CD4-positive, CD25-positive, alpha-beta regulatory T cell (primary cell): ENCODE measurements around the gene TMEM52. TPM values are rescaled to one million over a fixed set of nuclear protein-coding genes. Genes with fewer than 3 reads are reported as not detected.
"Not testable (repeated sequence)": the region's sequence is repeated elsewhere in the genome, so short reads cannot be mapped to it uniquely, and the experiment has no call there.

Experiments
- ATAC-seq, 2 donors: fragments of 150-1000 bp; cut with Tn5 transposase; one replicate each; pipeline ENCODE4 v1.10.0; 2021; ENCODE audit warnings: low read depth in 2 of 2, moderate number of reproducible peaks in 2 of 2, moderate library complexity in 1 of 2
- DNase-seq, 3 donors: peaks; one replicate each; pipeline versions ENCODE4 v3.0.0 to v3.0.0-alpha.2; 2012 to 2022; ENCODE audit warnings: mixed read lengths in 1 of 3
- H3K27ac ChIP-seq: one replicate; pipeline ENCODE4 v1.7.0; 2013; ENCODE audit warnings: mild to moderate bottlenecking, low read length; ENCODE audit not compliant: insufficient read depth, poor library complexity, severe bottlenecking
- H3K27me3 ChIP-seq: one replicate; pipeline ENCODE4 v1.7.0; 2013; ENCODE audit warnings: low read length; ENCODE audit not compliant: control insufficient read depth, insufficient read depth
- H3K36me3 ChIP-seq: one replicate; pipeline ENCODE4 v1.7.0; 2013; ENCODE audit warnings: mild to moderate bottlenecking, low read length, moderate library complexity; ENCODE audit not compliant: control insufficient read depth, insufficient read depth
- H3K4me1 ChIP-seq: 2 replicates; pipeline ENCODE4 v1.7.0; 2013; ENCODE audit warnings: mild to moderate bottlenecking, low read length; ENCODE audit not compliant: insufficient read depth, control insufficient read depth, poor library complexity, severe bottlenecking
- H3K4me3 ChIP-seq: one replicate; pipeline ENCODE4 v1.7.0; 2013; ENCODE audit warnings: low read depth, mild to moderate bottlenecking, low read length, moderate library complexity
- H3K9me3 ChIP-seq, 2 experiments: 1 replicate in 1 of 2; 2 replicates in 1 of 2; pipeline ENCODE4 v1.7.0; 2013; ENCODE audit warnings: low read length in 2 of 2, mild to moderate bottlenecking in 1 of 2, moderate library complexity in 1 of 2; ENCODE audit not compliant: control insufficient read depth in 2 of 2
- H3K27ac Mint-ChIP-seq, 3 donors: one replicate each; pipeline ENCODE4 v1.8.0; 2020 to 2022; ENCODE audit warnings: mild to moderate bottlenecking in 3 of 3, mixed read lengths in 3 of 3, moderate library complexity in 2 of 3
- H3K27me3 Mint-ChIP-seq: one replicate; pipeline ENCODE4 v1.8.0; 2022; ENCODE audit warnings: mild to moderate bottlenecking, mixed read lengths
- H3K36me3 Mint-ChIP-seq: one replicate; pipeline ENCODE4 v1.8.0; 2020; ENCODE audit warnings: mixed read lengths
- H3K4me1 Mint-ChIP-seq, 4 donors: one replicate each; pipeline ENCODE4 v1.8.0; 2020 to 2022; ENCODE audit warnings: mixed read lengths in 4 of 4, mild to moderate bottlenecking in 1 of 4
- H3K4me3 Mint-ChIP-seq, 4 donors: one replicate each; pipeline ENCODE4 v1.8.0; 2020 to 2022; ENCODE audit warnings: mild to moderate bottlenecking in 4 of 4, mixed read lengths in 4 of 4, moderate library complexity in 3 of 4
- H3K9me3 Mint-ChIP-seq, 7 donors: one replicate each; pipeline ENCODE4 v1.8.0; 2020 to 2022; ENCODE audit warnings: mixed read lengths in 7 of 7, mild to moderate bottlenecking in 3 of 7, moderate library complexity in 2 of 7
- polyA plus RNA-seq, 4 donors: library from polyadenylated mRNA; unstranded; fragments of 300-500 nt; fragmentation: Illumina TruSeq; gene quantifications; one replicate each; pipeline ENCODE4 v1.2.3, GENCODE V29; 2021
- total RNA-seq: library from RNA; stranded (reverse); gene quantifications from one replicate; pipeline ENCODE4 v1.2.3, GENCODE V29; 2022

Gene TMEM52
- total and polyA plus RNA-seq, 5 donors from 2014 or later, result 0.50 to 0.62 TPM; not detected in 3

DNA sequence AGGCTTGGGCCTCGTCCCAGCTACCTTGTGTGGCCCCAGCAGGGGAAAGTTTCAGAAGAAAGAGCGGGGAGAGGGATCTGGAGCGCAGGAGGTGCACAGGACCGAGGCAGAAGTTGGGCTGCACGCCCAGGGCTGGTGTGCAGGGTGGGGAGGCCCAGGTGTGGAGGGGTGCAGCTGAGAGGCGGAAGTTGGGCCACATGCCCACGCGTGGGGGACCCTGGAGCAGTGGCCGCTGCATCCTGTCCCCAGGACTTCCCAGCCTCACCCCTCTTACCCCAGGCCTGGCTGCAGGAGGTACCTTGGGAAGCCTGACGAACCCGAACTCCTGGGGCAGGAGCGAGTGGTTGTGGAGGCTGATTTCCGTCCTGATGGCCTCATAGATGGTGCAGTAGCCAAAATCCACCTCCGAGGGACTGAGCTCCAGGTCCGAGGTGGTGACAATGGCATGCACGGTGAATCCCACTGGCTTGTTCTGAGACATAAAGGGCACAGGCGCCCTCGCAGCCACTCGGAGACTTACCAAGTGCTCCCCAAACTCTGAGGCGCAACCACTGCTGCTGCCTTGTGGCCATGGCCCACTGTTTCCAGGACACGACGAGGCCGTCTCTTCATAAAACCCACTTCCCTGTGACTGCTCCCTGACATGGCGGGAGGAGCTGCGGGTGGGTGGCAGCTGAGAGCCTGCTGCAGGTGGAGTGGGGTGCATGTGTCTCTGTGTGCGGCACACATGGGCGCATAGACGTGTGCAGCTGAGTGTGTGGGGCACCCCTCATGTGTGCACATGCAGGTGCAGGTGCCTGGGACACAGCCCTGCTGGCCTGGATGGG lies 20.4 kb upstream of the TMEM52 start:
- Histone ChIP-seq H3K4me1 (peaks cover 6% of the 10 kb centered on the region), H3K36me3 (no peaks in the 10 kb centered on the region), H3K27ac (no peak overlapping the region), H3K4me3 (no peak overlapping the region), H3K27me3 (no peaks in the 10 kb centered on the region), H3K9me3 (no peaks in the 10 kb centered on the region)
- H3K36me3 Mint-ChIP-seq, result no peaks in the 10 kb centered on the region
- ATAC-seq, result no peak
- H3K27ac Mint-ChIP-seq, result no peak overlapping the region
- DNase-seq, result no peak
- H3K27me3 Mint-ChIP-seq, result no peaks in the 10 kb centered on the region
- no peak overlapping the region for H3K4me3 Mint-ChIP-seq
- H3K4me1 Mint-ChIP-seq, result peaks cover 0 to 9% (median 2%) of the 10 kb centered on the region in 4 donors
- H3K9me3 Mint-ChIP-seq, result peaks cover 0 to 1% (median 0%) of the 10 kb centered on the region in 7 donors

DNA sequence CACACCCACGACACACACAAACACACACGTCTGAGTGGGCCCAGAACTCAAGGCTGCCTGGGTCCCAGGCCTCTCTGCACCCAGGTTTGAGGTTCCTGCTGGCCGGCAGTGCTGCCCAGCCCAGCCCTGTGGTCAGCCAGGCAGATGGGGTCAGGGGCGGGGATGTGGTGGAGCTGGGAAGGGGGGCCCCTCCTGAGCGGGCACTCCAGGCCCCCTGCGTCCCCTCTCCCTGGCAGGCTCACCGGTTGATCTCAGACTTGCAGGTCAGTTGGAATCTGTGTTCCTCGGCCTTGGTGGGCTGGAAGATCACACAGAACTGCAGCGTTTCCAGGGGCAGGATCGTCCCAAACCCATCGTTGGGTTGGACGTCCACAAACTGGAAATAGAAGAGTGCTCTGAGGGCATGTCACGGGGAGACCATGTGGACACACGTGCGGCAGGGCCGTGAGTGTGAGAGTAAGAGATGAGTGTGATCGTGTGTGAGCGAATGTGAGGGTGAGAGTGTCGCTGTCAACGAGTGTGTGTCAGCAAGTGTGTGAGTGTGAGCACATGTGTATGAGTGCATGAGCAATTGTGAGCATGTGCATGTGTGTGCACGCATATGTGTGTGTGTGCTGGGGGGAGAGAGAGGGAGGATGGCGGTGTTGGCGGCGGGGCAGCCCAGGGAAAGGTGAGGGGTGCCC lies 19.7 kb upstream of the TMEM52 start:
- Histone ChIP-seq H3K9me3 (no peaks in the 10 kb centered on the region), H3K36me3 (no peaks in the 10 kb centered on the region), H3K4me3 (no peak overlapping the region), H3K27ac (no peak overlapping the region), H3K27me3 (no peaks in the 10 kb centered on the region), H3K4me1 (peaks cover 1% of the 10 kb centered on the region)
- H3K27ac Mint-ChIP-seq, result no peak overlapping the region
- no peaks in the 10 kb centered on the region for H3K36me3 Mint-ChIP-seq
- H3K27me3 Mint-ChIP-seq, result no peaks in the 10 kb centered on the region
- ATAC-seq (no peak), DNase-seq (no peak)
- peaks cover 0 to 1% (median under 1%) of the 10 kb centered on the region in 4 donors for H3K4me1 Mint-ChIP-seq
- H3K9me3 Mint-ChIP-seq, result peaks cover 0 to 1% (median 0%) of the 10 kb centered on the region in 7 donors
- no peak overlapping the region for H3K4me3 Mint-ChIP-seq

DNA sequence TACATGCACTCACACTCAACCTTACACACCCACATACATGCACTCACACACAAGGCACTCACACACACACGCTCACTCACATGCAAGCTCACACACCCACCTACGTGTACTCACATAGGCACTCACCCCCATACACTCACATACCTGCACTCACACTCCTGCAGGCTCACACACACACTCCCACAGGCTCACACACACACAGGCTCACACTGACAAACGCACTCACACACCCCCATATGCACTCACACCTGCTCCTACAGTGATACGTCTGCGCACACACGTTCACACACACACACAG lies 19.1 kb upstream of the TMEM52 start:
- no peaks in the 10 kb centered on the region for H3K9me3 ChIP-seq
- H3K27ac ChIP-seq, result no peak overlapping the region
- no peaks in the 10 kb centered on the region for H3K4me1 ChIP-seq
- Mint-ChIP-seq H3K4me1 (no peaks in the 10 kb centered on the region), H3K4me3 (no peak overlapping the region), H3K27ac (no peak overlapping the region), H3K27me3 (no peaks in the 10 kb centered on the region), H3K36me3 (no peaks in the 10 kb centered on the region), H3K9me3 (peaks cover 0 to 2% (median 0%) of the 10 kb centered on the region in 7 donors)
- DNase-seq (no peak), ATAC-seq (no peak)
- no peak overlapping the region for H3K4me3 ChIP-seq
- no peaks in the 10 kb centered on the region for H3K36me3 ChIP-seq
- no peaks in the 10 kb centered on the region for H3K27me3 ChIP-seq

DNA sequence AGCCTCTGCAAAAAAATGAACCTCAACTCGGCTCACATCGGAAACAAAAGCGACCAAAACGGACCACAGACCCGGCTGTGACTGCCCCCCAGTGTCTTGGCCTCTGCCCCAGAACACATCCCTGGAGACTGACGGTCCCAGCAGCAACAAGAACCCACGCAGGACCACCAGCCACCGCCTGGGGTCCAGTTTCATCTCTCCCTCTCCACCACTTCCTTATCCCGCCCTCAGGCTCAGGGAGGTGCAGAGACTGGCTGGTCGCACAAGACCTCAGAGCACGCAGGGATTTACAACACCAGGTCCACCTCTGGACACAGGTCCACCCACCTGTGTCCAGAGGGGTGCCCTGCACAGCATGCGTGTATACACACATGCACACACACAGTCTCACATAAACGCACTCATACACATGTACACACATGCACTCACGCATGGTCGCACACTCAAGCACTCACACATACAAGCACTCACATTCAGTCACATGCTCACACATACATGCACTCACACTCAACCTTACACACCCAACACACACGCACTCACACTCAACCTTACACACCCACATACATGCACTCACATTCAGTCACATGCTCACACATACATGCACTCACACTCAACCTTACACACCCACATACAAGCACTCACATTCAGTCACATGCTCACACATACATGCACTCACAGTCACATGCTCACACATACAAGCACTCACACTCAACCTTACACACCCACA lies 18.6 kb upstream of the TMEM52 start:
- no peaks in the 10 kb centered on the region for H3K36me3 Mint-ChIP-seq
- no peak overlapping the region for H3K27ac Mint-ChIP-seq
- H3K27me3 Mint-ChIP-seq, result no peaks in the 10 kb centered on the region
- Histone ChIP-seq H3K4me1 (no peaks in the 10 kb centered on the region), H3K4me3 (no peak overlapping the region), H3K36me3 (no peaks in the 10 kb centered on the region), H3K27ac (no peak overlapping the region), H3K27me3 (no peaks in the 10 kb centered on the region), H3K9me3 (no peaks in the 10 kb centered on the region)
- H3K4me3 Mint-ChIP-seq, result no peak overlapping the region
- no peak for ATAC-seq
- DNase-seq, result no peak
- H3K9me3 Mint-ChIP-seq, result peaks cover 0 to 2% (median 0%) of the 10 kb centered on the region in 7 donors
- H3K4me1 Mint-ChIP-seq, result no peaks in the 10 kb centered on the region

DNA sequence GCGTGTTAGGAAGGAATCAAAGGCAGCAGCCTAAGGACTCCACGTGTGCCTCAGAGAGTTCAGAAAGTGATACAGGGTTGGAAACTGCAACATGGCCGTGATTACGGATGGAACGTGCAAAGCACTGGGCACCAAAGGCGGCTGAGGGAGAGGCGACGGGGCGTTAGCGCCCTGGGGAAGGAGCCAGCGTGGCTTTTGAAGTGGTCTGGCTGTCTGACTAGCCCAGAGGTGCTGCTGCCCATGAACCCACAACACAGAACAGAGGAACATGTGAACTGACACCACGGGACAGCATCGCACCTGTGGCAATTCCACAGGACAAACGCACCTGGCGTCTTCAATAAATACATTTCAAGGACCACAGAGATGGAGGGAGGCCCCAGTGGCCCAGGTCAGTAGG lies 18.0 kb upstream of the TMEM52 start:
- Mint-ChIP-seq H3K9me3 (peaks cover 0 to 2% (median 0%) of the 10 kb centered on the region in 7 donors), H3K4me1 (no peaks in the 10 kb centered on the region), H3K4me3 (no peak overlapping the region), H3K36me3 (no peaks in the 10 kb centered on the region), H3K27me3 (no peaks in the 10 kb centered on the region), H3K27ac (no peak overlapping the region)
- Histone ChIP-seq H3K4me1 (no peaks in the 10 kb centered on the region), H3K27ac (no peak overlapping the region), H3K27me3 (no peaks in the 10 kb centered on the region), H3K4me3 (no peak overlapping the region), H3K9me3 (no peaks in the 10 kb centered on the region), H3K36me3 (no peaks in the 10 kb centered on the region)
- DNase-seq, result no peak
- no peak for ATAC-seq

DNA sequence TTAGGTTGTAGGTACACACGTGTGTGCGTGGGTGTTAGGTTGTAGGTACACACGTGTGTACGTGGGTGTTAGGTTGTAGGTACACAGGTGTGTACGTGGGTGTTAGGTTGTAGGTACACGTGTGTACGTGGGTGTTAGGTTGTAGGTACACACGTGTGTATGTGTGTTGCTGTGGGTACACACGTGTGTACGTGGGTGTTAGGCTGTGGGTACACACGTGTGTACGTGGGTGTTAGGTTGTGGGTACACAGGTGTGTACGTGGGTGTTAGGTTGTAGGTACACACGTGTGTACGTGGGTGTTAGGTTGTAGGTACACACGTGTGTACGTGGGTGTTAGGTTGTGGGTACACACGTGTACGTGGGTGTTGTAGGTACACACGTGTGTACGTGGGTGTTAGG lies 15.8 kb upstream of the TMEM52 start:
- not testable (repeated sequence) for H3K27ac ChIP-seq, H3K27me3 Mint-ChIP-seq, H3K27me3 ChIP-seq, H3K4me1 ChIP-seq, H3K27ac Mint-ChIP-seq, H3K4me3 Mint-ChIP-seq, ATAC-seq, H3K4me1 Mint-ChIP-seq, H3K9me3 Mint-ChIP-seq, H3K4me3 ChIP-seq, H3K36me3 ChIP-seq, H3K36me3 Mint-ChIP-seq, DNase-seq, H3K9me3 ChIP-seq

- DNase-seq (no peak), ATAC-seq (no peak)
- Histone ChIP-seq H3K4me3 (no peak overlapping the region), H3K27me3 (no peaks in the 10 kb centered on the region), H3K36me3 (no peaks in the 10 kb centered on the region), H3K27ac (no peak overlapping the region), H3K4me1 (no peaks in the 10 kb centered on the region), H3K9me3 (no peaks in the 10 kb centered on the region)
- Mint-ChIP-seq H3K4me1 (no peaks in the 10 kb centered on the region), H3K27ac (no peak overlapping the region), H3K9me3 (peaks cover 0 to 2% (median 0%) of the 10 kb centered on the region in 7 donors), H3K36me3 (no peaks in the 10 kb centered on the region), H3K27me3 (no peaks in the 10 kb centered on the region), H3K4me3 (no peak overlapping the region)
Observed at GRCh38 chr1:1929639-1930545, 10.8 kb upstream of the TMEM52 start.
